Kidney glomerular epithelial cell (primary cell): ENCODE measurements around the gene ZNF275.
"Not testable (repeated sequence)": the region's sequence is repeated elsewhere in the genome, so short reads cannot be mapped to it uniquely, and the experiment has no call there.

Experiments
- DNase-seq: peaks from one replicate; lab custom pipeline; 2025; lab: John Stamatoyannopoulos, UW

Gene ZNF275

DNA sequence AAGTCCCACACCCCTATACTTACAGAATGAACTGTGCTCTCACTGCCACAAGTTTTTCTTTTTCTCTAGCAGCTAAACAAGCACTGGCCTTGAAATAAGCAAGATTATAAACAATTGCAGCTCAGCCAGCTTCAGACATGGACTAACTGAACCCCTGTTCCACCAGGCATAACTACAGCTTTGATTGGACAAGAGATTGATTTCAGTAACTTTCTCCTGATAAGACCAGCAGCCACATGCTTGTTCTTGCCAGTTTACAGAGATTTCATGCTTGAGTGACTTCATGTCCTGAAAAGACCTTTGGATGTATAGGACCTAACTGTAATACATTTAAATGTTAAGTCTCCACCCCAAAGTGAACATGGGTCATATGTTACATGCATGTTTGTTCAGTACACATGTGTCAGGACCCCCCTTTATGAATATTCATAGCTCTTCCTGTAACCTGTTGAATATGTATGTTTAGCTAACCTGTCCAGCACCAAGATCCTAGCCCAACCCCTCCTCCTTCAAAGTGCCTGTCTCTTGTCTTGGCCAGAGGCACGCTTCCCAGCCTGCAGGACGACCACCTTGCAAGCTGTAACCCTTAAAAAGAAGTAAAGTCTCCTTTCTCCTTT is 27.9 kb downstream of the ZNF275 start:
- no peak for DNase-seq

DNA sequence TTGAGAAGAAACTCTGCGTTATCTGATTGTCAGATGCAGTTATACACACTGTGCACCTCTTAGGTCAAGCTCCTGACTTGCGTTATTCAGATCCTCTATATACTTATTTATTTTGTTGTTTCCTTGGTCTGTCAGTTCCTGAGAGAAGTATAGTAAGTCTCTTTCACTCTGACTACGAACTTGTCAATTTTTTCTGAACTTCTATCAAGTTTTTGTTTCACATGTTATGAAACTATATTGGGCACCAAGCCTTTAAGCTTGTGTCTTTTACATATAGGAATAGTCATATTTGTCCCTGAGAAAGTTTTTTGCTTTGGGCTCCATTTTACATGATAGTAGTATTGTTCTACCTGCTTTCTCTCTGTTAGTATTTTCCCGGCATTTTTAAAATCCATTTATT is 31.7 kb downstream of the ZNF275 start:
- DNase-seq = no peak

DNA sequence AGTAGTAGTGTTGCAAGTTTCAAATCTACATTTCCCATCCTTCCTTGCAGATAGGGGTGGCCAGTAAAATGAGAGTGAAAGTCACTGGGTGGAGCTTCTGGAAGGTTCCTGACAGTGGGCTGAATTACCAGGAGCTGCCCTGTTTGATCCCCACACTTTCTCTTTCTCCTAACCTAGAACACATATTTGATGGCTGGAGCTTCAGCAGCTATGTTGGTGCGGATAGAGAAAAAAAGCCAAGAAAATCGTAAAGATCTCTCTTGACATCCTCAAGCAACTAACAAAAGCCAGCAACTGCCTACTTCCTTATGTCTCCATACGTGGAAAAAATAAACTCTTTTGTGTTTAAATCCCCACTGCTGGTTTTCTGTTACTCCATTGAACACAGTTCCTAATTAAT is 32.2 kb downstream of the ZNF275 start:
- DNase-seq = no peak

DNA sequence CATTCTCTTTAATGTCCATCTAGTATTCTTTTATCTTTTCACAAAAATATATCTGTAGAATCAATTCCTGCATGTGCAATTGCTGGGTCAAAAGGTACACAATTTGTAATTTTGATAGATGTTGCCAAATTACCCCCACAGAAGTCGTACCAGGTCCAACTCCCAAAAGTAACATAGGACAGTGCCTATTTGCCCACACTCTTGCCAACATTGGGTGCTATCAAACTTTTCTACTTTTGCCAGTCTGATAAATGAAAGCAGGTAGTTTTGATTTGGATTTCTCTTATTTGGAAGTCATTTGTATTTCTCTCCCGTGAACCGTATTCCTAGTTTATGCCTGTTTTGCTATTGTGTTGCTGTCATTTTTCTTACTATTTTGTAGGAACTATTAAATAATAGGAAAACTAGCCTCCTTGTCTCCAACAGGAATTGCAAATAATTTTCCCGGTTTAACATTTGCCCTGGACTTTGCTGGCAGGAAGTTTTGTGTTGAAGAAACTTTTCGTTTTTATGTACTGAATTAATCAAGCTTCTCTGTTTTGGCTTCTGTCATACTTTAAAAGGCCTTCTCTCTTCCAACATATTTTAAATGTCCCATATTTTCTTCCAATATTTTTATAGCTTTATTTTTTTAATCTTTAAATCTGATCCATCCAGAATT is 33.1 kb downstream of the ZNF275 start:
- DNase-seq = no peak

DNA sequence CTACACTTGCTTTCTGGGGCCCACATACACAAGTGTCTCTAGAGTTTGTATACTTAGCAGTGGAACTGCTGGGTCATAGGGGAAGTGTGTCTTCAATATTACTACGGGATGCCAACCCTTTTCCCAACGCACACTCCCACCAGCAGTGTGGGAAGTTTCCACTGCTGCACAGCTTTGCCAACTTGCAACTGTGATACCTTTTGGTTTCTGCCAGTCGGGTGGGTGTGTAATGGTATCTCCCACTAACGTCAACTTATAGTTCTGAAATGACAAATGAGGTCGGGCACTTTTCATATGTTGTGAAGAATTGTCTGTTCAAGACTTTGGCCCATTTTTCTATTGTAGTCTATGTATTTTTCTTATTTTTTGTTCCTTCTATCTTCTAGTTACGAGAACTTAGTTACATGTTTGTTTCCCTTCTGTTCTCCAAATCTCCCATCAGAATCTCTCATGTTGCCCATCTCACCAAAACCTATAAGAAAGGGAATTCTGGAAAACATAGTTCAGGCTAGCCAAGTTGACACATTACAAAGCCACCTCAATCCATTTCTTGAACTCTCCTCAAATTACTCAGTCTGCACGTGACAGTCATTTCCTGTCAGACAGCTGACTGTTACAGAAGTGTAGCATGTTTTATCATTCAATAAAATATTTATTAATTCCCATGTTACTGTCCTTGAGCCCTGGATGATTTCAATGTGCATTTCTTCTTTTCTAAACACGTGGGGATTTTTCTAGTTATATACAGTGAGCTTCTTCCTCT is 36.5 kb downstream of the ZNF275 start:
- DNase-seq = no peak

DNA sequence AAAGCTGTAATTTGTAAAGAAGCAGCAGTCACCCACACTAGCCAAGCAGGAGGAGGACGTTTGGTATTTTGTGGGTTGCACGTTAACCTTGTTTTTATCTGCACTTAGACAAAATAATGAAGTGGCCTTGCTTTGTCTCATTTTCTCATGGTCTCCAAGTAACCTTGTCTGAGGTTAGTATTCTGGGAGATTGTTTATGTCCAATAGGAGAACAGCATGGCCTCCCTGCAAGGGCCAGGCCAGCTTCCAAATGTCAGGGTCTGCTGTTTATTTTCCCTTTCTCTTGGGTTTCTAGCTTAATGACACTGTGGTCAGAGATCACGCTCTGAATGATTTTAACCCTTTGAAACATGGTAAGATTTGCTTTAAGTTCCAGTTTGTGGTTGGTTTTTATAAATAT is 37.3 kb downstream of the ZNF275 start:
- DNase-seq = no peak

DNA sequence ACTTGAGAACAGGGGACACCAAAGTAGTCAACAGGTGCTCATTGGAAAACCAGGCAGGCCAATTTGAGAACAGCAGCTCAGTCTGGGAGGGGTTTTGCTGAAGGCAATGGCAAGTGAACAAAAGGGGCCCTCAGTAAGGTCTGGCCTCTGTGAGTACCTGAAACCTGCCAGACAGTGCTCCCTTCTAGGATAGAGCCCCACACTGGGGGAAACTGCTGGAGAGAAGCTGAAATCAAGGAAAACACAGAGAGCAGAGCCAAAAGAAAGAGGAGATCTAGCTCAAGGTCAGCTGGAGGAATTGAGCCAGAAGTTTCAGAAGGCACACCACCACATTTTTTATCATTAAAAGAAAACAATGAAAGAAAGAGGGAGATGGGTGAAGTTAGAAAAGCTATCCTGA is 39.0 kb downstream of the ZNF275 start:
- no peak for DNase-seq

DNA sequence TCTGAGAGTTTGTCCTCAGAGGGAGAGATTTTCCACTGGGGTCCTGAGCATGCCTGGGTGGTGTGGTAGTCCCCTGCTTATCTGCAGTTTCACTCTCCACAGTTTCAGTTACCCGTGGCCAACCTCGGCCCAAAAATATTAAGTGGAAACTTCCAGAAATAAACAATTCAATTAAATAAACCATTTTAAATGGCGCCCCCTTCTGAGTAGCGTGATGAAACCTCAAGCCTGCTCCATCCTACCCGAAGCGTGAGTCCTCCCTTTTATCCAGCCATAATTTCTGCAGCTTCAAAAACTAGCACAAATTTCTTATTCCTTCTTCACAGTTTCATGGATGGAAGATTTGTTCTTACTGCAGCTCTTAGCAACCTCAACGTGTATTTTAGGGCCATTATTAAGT is 40.5 kb downstream of the ZNF275 start:
- no peak for DNase-seq

DNA sequence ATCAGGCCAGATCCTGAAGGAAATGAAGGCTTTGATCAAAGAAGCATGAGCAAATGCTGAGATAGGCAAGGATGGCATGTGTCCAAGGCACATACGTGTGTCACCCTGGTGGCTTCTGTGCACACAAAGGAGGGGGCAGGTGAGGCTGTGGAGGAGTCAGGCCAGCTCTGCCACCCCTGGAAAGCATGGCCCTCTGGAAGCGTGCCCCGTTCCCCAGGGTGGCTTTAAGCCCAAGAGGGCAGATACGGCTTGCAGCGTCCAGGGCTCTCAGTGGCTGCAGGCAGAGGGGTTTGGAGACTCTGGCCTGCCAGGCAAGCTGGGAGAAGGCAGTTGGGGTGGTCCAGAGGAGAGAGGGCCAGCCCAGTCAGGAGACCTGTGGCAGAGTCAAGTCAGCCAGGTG is 41.6 kb downstream of the ZNF275 start:
- DNase-seq = no peak

DNA sequence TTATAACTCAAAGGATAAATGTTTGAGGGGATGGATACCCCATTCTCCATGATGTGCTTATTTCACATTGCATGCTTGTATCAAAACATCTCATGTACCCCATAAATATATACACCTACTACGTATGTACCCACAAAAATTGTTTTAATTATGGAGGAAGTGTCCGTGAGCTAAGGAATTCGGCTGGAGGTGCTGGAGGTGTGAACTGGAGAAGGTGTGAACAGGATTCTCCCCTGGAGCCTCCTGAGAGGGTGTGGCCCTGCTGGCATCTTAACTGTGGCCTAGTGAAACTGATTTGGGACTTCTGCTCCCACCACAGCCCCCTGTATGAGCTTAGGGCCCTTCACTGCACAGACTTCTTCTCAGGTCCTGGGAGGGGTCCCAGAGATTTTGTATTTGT is 43.8 kb downstream of the ZNF275 start:
- no peak for DNase-seq

DNA sequence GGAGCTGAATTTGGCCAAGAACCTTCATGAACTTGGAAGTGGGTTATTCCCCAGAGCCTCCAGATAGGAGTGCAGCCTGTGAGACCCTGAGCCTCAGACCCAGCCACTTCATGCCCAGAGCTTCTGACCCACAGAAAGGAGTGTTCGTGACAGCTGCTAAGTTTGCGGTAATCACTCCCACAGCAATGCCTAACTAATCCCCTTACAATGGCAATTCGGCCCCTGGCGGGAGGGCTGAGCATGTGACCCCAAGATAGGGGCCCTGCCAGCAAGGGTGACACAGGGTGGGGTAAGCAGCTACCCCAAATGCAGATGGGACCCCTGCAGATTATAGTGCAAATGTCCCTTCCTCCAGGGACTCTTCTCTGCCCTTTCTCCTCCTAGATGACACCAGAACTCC is 44.7 kb downstream of the ZNF275 start:
- no peak for DNase-seq

DNA sequence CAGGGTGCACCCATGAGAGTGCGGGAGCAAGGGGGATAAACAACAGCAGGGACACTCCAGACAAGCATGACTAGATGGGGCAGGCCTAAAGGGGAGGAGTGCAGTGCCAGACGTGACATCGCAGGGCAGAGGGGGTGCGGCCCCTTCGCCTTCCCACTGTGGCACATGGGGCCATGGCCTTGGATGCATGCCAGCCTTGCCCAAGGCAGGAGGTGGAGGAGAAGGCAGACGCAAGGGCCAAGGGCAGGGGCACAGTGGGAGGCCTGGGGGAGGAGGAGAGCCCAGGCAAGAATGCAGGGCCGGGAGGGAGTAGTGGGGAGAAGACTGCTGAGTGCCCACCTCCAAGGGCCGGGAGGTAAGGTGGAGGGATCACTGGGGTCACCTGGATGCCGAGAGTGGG is 45.6 kb downstream of the ZNF275 start:
- no peak for DNase-seq

DNA sequence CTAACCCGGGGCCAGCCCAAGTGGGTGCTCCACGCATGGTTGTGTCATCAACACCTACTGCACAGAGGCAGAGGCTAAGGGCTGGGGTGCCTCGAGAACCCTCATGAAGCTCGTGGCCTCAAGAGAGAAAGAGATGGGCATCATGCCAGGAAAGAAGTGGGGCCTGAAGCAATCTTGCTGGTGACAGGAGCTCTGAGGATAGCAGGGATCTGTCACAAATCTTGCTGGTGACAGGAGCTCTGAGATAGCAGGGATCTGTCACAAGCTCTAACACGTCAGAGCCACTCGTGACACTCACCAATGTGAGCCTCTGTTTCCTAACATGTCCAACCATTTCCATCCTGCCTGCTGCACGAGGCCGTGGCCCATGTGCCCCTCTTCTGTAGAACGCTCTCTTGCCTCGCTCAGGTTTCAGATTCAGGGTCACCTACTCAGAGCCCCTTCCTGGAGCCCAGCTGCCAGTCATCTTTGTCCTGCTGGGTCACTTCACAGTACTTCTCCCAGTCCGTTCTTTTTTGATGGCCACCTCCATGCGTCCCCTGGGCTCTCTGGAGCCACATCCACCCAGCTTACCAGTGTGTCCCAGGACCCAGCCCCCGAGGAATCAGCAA is 46.1 kb downstream of the ZNF275 start:
- no peak for DNase-seq

DNA sequence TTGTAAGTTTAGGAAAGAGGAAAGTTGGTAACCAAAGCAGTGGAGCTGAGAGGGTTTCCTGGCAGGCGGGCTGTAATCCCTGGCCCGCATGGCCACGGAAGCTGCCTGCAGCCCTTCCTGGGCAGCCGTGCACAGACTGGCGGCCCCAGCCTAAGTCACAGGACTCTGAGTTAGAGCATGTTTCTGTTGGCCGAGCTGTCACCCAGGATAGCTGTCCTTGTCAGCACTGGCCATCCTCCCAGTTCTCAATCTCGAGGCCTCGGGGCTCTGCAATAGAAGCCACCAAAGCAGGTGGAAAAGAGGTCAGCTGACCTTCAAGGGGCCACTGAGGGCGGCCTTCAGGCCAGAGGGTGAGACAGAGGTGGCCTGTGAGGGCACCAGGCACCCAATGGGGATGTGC is 46.7 kb downstream of the ZNF275 start:
- DNase-seq = no peak

DNA sequence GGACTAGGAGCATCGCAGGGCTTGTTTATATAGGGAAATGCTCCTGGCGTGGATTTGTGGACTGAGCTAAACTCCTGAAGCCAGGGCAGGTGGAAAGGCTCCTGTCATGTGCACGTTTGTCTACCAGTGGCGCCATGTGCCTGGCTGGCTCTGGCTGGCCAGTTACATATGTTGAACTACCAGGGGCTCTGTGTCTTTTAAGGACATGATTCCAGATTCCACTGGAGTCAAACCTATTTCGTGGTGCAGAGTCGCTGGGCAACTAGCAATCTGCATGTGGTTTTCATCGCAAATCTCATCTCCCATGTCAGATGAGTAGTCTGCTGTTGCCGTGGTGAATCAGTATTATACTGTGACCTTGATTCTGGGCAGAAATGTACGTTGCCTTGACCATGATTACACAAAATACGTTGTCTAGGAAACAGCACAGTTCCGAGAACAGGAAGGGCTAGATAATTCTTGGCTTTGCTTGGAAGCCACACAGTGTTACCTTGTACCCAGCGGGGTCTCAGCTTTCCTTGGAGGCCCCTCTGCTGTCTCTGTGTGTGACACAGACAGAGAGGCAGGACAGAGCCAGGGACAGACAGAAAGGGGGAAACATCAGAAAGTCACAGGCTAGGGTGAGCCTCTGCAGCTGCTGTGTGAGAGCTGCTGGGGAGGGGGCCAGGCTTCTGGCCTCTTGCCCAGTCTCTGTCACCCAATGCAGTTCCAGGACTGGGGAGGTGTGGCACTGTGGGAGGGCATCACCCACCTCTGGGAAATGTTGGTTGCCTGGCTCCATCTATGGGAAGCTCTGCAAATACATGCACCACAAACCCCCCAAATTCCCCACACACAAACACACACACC is 48.0 kb downstream of the ZNF275 start:
- peak; percentile 5 for DNase-seq

DNA sequence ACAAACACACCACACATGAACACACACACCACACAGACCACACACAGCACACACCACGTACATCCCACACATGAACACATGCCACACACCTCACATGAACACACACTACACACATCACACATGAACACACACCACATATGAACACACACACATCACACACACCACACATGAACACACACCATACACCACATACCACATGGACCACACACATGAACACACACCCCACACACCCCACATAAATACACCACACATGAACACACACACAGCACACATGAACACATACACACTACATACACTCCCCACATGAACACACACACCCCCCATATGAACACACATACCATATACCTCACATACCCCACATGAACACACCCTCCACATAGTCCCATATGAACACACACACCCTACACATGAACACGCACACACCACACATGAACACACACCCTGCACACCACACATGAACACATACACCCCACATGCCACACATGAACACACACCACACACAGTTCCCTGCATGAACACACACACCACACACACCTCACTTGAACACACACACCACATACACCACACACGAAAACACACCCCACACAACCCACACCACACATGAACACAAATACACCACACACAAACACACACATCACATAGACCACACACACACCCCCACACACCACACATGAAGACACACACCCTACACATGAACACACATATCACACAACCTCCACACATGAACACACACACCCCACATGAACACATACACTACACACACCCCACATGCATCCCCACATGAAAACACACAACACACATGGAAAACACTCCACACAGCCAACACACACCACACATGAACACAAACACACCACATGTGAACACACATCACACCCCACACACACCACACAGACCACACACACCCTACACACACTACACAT is 48.9 kb downstream of the ZNF275 start:
- DNase-seq = no peak

DNA sequence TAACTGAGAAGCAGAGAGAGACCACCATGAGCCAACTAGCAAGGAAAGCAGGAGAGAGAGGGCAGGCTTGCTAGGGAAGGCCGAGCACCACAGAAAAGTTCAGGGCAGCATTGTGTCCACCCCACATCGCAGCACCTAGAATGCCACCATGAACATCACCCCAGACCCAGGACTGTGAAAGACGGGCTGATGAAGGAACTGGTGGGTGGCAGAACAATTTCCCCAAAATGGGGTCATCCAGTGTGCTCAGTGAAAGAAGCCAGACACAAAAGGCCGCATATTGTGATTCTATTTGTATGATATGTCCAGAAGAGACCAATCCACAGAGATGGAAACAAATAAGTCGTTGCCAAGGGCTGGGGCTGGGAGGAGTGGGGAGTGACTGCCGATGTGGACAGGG is 50.4 kb downstream of the ZNF275 start:
- no peak for DNase-seq

DNA sequence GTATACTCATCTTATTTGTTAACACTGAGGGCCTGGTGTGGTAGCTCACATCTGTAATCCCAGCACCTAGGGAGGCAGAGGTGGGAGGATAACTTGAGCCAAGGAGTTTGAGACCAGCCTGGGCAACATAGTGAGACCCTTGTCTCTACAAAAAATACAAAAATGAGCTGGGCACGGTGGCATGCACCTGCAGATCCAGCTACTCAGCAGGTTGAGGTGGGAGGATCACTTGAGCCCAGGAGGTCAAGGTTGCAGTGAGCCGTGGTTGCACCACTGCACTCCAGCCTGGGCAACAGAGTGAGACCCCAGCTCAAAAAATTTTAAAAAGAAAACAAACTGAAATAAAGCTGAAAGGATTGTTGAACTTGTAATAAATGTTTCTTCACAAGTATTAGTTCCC is 51.0 kb downstream of the ZNF275 start:
- not testable (repeated sequence) for DNase-seq

DNA sequence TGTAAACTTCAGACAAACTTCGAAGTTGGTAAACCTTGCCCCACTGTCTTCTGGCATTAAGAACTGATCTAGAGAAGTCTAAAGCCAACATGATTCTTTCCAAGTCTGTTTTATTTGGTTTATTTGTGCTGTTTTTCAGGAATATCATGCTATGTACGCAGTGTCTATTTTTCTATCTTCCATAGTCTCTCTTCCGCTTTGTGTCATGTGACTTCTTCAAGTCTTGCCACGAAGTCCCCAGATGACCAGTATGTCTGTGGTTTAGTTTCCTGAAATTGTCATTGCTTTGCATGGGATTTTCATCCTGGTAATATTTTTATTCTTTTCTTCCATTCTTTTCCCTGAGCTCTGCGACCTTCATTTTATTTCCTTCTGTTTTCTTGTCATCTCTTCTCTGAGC is 52.1 kb downstream of the ZNF275 start:
- no peak for DNase-seq

DNA sequence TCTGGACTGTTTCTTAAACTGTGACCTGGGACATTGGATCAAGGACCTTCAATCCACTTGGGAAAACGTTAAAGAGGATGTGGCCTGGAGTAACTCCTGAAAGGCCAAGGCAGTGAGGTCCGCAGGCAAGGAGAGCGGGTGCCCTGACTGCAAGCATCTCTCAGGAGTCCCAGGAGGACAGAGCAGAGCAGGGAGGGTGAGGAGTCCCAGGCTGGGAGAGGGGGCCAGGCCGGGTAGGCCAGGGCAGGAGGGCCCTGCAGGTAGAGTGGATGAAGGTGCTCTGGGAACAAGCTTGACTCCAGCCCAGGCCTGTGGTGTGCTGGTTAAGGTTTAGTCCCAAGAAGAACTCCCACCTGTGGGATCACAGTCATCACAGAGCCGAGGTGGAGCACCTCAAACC is 53.4 kb downstream of the ZNF275 start:
- no peak for DNase-seq
